ENCODE measurements around the gene SHLD3.

DNA sequence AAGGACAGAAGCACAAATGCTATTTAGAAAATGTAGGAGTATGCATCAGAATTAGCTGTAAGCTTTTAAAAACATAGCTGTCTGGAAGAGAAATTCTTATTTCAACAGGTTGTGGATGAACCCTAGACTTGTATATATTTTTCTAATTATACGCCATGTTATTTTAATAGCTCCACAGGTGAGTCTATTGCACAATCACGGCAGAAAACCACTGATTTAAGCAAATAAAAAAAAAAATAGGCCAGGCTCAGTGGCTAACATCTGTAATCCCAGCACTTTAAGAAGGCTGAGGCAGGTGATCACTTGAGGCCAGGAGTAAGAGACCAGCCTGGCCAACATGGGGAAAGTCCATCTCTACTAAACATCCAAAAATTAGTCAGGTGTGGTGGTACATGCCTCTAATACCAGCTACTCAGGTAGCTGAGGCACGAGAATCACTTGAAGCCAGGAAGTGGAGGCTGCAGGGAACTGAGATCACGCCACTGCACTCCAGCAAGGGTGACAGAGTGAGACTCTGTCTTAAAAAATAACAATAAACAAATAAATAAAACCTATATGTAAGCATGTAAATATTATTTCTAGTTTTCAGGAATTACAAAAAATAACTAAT is 12.4 kb upstream of the SHLD3 start:
- no peak for TF ChIP-seq CTCF (IDR thresholded peaks at IDR 0.05; ENCODE audit: poor library complexity, severe bottlenecking)
- no peak for TF ChIP-seq MXI1 (conservative IDR thresholded peaks at IDR 0.05; ENCODE audit: poor library complexity, severe bottlenecking)
- no peak for TF ChIP-seq TAF1 (IDR thresholded peaks at IDR 0.05; ENCODE audit: low read depth)
- TF ChIP-seq EZH2 (IDR thresholded peaks at IDR 0.05; ENCODE audit: borderline replicate concordance, insufficient read depth, low read length, poor library complexity, severe bottlenecking), result no peak
- TF ChIP-seq SMC3 (conservative IDR thresholded peaks at IDR 0.05; ENCODE audit: poor library complexity), result no peak
- TF ChIP-seq RAD21 (conservative IDR thresholded peaks at IDR 0.05), result no peak
- no peak for TF ChIP-seq EP300 (conservative IDR thresholded peaks at IDR 0.05; ENCODE audit: poor library complexity, severe bottlenecking)
- no peak for TF ChIP-seq POLR2AphosphoS5 (IDR thresholded peaks at IDR 0.05)

Data from neural cell (in vitro differentiated cells).